Stimulated activated CD8-positive, alpha-beta memory T cell treated with anti-CD3 and anti-CD28 coated beads, Interleukin-12 subunit alpha, Interleukin-12 subunit beta, amount 100 ng/mL, for 1 hour (primary cell): Measurements from ENCODE around the gene RNF123.
"Not testable (repeated sequence)": the region's sequence is repeated elsewhere in the genome, so short reads cannot be mapped to it uniquely, and the experiment has no call there.

Source experiments
- DNase-seq: peaks from one replicate; pipeline ENCODE4 v3.0.0-alpha.2; 2020; ENCODE audit warnings: low read depth

Gene RNF123

GRCh38 chr3:49681232-49681522 is 8.2 kb upstream of the RNF123 start:
- DNase-seq: no peak

- DNase-seq: no peak
Measured at GRCh38 chr3:49681543-49681942, 7.8 kb upstream of the RNF123 start.

- DNase-seq: no peak
Measured at GRCh38 chr3:49683162-49683561, 6.2 kb upstream of the RNF123 start.

GRCh38 chr3:49684453-49684852 is 4.9 kb upstream of the RNF123 start:
- DNase-seq: not testable (repeated sequence)

GRCh38 chr3:49685103-49685502 is 4.3 kb upstream of the RNF123 start:
- DNase-seq: not testable (repeated sequence)

- not testable (repeated sequence) for DNase-seq
Measured at GRCh38 chr3:49685846-49686245, 3.5 kb upstream of the RNF123 start.

- DNase-seq: not testable (repeated sequence)
Measured at GRCh38 chr3:49686346-49686745, 3.0 kb upstream of the RNF123 start.

- DNase-seq: not testable (repeated sequence)
Measured at GRCh38 chr3:49686769-49687423, 2.5 kb upstream of the RNF123 start.

- DNase-seq: not testable (repeated sequence)
Measured at GRCh38 chr3:49687424-49687795, 1.9 kb upstream of the RNF123 start.

GRCh38 chr3:49688338-49689045 is 865 bp upstream of the RNF123 start:
- not testable (repeated sequence) for DNase-seq

- not testable (repeated sequence) for DNase-seq
Measured at GRCh38 chr3:49689908-49690624, 709 bp downstream of the RNF123 start.

- DNase-seq: not testable (repeated sequence)
Measured at GRCh38 chr3:49690856-49691255, 1.5 kb downstream of the RNF123 start.

GRCh38 chr3:49691481-49691880 is 2.1 kb downstream of the RNF123 start:
- not testable (repeated sequence) for DNase-seq

- not testable (repeated sequence) for DNase-seq
Measured at GRCh38 chr3:49694409-49695070, 5.2 kb downstream of the RNF123 start.

GRCh38 chr3:49695350-49696015 is 6.1 kb downstream of the RNF123 start:
- DNase-seq: not testable (repeated sequence)

GRCh38 chr3:49699281-49699979 is 10.1 kb downstream of the RNF123 start:
- no peak for DNase-seq

- DNase-seq: no peak
Measured at GRCh38 chr3:49700014-49700413, 10.7 kb downstream of the RNF123 start.

GRCh38 chr3:49700453-49701128 is 11.2 kb downstream of the RNF123 start:
- DNase-seq: no peak

- DNase-seq: no peak
Measured at GRCh38 chr3:49701388-49702077, 12.2 kb downstream of the RNF123 start.

GRCh38 chr3:49702672-49703071 is 13.3 kb downstream of the RNF123 start:
- no peak for DNase-seq
